Activated CD4-positive, alpha-beta T cell treated with anti-CD3 and anti-CD28 coated beads, Interleukin-2, amount 50 U/mL, for 24 hours (primary cell): ENCODE results near the gene NEDD4L.

Experiments
- DNase-seq, 2 donors: peaks; one replicate each; pipeline ENCODE4 v3.0.0-alpha.2; 2020; ENCODE audit warnings: low read depth in 1 of 2, low spot score in 1 of 2

The NEDD4L gene

GRCh38 chr18:58310517-58310916 lies 266.5 kb downstream of the NEDD4L start:
- DNase-seq, result peak in 1 of 2 donors; percentile 27

DNA sequence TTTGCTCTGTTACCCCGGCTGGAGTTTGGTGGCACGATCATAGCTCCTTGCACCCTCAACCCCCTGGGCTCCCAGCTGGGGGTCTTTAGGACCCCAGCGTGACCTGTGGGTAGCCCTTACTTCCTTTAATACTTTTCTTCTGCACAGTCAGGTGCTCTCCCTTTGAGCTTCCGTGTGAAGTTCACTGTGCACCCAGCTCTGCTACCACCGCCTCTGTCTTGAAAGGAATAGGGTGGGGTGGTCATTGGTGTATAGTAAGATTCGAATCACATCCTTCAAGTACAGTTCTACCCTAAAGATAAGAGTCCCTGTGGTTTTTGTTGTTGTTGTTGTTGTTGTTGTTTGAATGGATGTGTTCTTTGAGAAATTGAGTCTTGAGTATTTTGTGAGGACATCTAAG lies 267.4 kb downstream of the NEDD4L start:
- no peak for DNase-seq

DNA sequence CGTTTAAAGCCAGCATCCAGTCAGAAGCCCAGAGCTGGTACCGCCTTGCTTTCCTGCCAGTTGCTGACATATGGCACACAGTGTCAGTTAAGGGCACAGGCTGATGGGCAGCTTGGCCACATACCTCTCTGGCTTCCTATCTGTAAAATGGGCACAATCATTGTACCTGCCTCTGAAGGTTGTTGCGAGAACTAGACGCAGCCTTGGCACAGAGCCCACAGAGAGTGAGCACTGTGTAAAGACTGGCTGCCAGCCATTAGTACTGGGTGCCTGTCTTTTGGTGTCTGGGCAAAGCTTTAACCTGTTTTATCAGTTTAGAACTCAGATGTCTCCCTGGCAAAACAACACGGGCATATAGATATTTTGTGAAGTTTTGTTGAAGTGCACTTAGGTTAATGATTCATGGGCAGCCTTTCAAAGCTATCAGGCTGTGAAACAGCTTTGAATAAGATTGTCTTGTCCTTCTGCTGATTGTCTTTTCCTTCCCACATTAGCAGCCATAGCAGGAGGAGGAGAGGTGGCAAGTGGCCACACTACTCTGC lies 269.5 kb downstream of the NEDD4L start:
- DNase-seq, result no peak

DNA sequence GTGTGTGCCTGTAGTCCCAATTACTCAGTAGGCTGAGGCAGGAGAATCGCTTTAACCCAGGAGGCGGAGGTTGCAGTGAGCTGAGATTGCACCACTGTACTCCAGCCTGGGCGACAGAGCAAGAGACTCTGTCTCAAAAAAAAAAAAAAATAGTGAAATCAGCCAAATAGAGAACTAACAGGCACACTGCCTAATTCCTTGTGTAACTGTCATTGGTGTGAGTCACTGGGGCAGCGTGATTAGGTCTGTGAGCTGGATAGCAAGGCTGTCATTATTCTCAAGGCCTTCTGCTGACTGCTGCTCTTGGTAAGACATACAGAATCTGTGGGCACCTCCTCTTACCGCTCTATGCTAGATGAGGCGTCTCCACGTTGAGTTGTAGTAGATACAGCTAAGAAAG lies 270.3 kb downstream of the NEDD4L start:
- DNase-seq, result no peak

DNA sequence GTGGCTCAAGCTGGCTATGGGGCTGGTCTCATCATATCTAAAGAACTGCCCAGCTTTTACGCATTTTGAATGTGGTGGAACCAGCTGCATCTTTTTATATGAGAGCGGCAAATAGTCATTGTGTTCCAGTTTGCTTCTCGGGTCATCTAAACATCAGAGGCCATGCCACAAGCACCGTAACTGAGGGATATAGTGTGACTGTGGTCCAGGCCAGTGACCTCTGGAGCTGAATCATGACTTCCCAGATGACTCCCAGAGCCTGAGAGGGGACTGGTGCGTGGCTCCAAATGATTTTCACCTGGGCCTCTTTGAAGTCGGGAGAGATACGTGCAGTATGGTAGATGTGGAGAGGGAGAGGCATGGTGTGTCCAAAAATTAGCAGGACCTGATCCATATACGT lies 271.0 kb downstream of the NEDD4L start:
- no peak for DNase-seq

- no peak for DNase-seq
Observed at GRCh38 chr18:58315739-58316215, 271.8 kb downstream of the NEDD4L start.

- no peak for DNase-seq
Observed at GRCh38 chr18:58316396-58317342, 272.6 kb downstream of the NEDD4L start.

GRCh38 chr18:58319719-58320118 lies 275.7 kb downstream of the NEDD4L start:
- DNase-seq, result no peak

DNA sequence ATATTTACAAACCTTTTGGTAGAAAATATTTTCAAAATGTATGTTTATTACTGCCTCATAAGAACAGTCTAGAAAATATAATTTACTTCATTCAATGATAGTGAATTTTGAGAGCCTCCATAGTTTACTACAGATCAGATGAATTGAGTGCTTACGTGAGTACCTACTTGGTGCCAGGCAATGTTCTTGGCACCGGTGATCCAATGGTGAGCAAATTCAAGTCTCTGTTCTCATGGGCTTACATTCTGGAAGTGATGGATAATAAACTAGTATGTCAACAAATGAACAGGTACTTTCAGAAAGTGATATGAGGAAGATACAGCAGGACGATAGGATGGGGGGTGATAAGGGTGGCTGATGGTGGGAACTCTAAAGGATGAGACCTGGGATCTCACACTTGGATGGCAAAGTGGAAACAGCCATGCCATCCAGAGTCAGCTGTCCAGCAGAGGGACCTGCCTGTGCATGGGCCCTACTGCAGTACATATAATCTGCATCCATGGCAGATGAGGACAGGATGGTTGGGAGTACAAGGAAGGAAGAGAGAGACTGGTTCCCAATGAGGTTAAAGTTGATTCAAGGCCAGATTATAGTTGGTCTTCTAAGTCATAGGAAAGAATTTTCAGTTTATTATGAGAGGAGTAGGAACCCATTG lies 277.0 kb downstream of the NEDD4L start:
- DNase-seq, result no peak

- peak in 1 of 2 donors; percentile 36 for DNase-seq
Observed at GRCh38 chr18:58321986-58322385, 278.0 kb downstream of the NEDD4L start.

- no peak for DNase-seq
Observed at GRCh38 chr18:58322464-58322863, 278.4 kb downstream of the NEDD4L start.

GRCh38 chr18:58323866-58324762 lies 280.1 kb downstream of the NEDD4L start:
- no peak for DNase-seq

GRCh38 chr18:58324824-58325480 lies 280.9 kb downstream of the NEDD4L start:
- no peak for DNase-seq

- DNase-seq, result no peak
Observed at GRCh38 chr18:58325494-58325893, 281.5 kb downstream of the NEDD4L start.

DNA sequence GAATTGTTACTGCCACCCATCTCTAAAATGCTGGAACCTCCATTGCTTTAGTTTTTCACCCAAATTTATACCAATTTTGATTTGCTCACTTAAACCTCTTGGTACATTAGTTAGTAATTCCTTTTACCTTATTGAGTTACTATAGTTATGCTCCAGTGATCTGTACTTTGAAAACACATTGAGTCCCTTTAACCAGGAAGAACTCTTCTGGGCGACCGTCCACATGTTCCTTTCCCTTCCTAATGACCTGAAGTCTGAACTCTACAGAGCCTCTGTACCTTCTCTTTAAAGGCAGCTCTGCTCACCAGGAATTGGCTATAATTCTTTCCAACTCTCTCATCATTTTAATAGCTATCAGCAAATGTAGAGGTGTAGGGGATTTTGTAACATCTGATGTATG lies 290.0 kb downstream of the NEDD4L start:
- DNase-seq, result no peak

GRCh38 chr18:58335223-58335622 lies 291.2 kb downstream of the NEDD4L start:
- no peak for DNase-seq

GRCh38 chr18:58335821-58336220 lies 291.8 kb downstream of the NEDD4L start:
- DNase-seq, result no peak

DNA sequence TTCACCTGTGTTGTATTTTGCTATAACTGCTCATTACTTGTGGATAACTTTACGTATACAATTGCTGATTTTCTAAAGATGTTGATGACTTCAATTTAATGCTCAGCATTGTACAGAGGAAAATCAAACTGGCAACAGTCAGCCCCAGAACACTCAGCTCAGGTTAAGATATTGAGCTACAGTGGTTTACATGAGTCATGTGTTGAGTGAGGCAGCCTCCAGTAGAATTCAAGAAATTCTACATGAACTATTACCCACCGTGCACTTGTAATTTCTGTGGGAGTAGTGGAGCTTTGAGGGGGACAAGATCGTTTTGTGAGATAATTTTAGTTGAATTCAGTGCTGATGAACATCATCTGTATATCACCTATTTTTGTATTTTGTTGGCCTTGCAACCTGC lies 292.6 kb downstream of the NEDD4L start:
- DNase-seq, result no peak

DNA sequence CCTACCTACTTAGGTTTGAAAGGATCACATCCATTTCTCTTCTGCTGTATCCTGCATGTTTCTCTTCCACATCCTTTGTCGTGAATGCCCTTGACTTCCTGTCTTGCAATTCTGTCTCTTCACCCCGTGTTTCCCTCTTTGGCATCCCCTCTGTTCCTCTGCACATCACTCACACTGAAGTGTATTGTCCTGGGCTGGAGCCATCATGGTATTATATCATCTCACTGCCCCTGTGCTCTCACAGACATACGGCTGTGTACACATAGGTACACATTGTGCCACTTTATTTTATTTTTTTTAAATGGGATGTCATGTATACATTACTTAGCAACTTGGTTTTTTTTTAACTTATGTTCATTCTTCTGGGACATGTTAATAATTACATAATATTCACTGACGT lies 293.3 kb downstream of the NEDD4L start:
- no peak for DNase-seq

DNA sequence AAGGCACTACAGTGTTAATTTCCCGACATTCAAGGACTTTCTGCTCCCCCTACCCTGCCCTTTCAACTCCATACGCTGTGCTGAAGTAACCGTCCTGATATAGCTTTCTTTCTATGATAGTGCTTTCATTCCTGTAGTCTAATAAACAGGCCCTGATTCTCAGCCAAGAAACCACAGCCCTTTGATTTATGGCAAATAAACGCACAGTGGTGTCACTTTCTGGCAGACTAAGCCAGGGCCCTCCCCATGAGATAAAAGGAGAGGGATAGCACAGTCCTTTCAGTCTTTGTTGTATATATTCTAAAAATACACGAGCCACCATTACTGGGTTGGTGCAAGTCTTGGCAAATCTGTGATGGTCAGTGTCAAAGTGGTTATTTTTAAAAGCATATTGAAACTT lies 293.7 kb downstream of the NEDD4L start:
- no peak for DNase-seq
